GM23248 (cell line): Measurements from ENCODE around the gene METTL1.

Experiments used
- EZH2 ChIP-seq: fragments of 200-600 bp; sonication (generic); IDR thresholded peaks from 2 replicates; pipeline ENCODE4 v1.6.1; 2018; ENCODE audit warnings: antibody characterized with exemption, mild to moderate bottlenecking; ENCODE audit not compliant: insufficient read depth, poor library complexity, severe bottlenecking
- EZH2phosphoT487 ChIP-seq: fragments of 200-600 bp; sonication (generic); IDR thresholded peaks from 2 replicates; pipeline ENCODE4 v1.6.1; 2018; ENCODE audit warnings: antibody characterized with exemption, moderate library complexity, mild to moderate bottlenecking, low read depth; ENCODE audit not compliant: insufficient read depth

DNA sequence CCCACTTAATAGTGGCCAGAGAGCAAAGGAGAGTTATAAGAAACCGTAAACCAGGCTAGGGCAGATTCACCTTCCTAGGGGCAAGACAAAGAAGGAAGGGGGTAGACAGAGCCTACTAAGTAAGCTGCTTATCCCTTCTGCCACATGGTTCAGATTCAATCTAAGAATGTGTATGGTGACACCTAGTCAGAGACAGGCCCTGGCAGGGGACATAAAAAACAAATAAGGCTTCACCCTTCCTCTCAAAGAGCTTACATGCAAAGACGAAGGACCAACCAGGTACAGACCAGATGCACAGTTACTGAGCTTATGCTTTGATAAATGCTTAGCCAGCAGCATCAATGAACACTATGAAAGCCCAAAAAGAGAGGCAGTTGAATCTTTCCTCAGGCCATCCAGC lies 9.4 kb downstream of the METTL1 start:
- no peak for TF ChIP-seq EZH2
- TF ChIP-seq EZH2phosphoT487: no peak
